Activated naive CD4-positive, alpha-beta T cell treated with anti-CD3 and anti-CD28 coated beads, Interleukin-2, amount 50 U/mL, for 72 hours (primary cell): ENCODE results near the gene HIC1. TPM values are rescaled to one million over a fixed set of nuclear protein-coding genes. Genes with fewer than 3 reads are reported as not detected.

ENCODE experiments used
- ATAC-seq, 2 donors: fragments of 150-1000 bp; cut with Tn5 transposase; 2 replicates each; pipeline ENCODE4 v1.10.0; 2021; ENCODE audit warnings: mild to moderate bottlenecking in 2 of 2, moderate library complexity in 2 of 2
- DNase-seq, 2 donors: peaks; one replicate each; pipeline ENCODE4 v3.0.0; 2021 to 2022; ENCODE audit warnings: low spot score in 2 of 2
- H3K27ac Mint-ChIP-seq, 2 donors: one replicate each; pipeline ENCODE4 v1.8.0; 2022; ENCODE audit warnings: mild to moderate bottlenecking in 2 of 2, mixed read lengths in 2 of 2
- H3K36me3 Mint-ChIP-seq, 2 donors: one replicate each; pipeline ENCODE4 v1.8.0; 2022; ENCODE audit warnings: mixed read lengths in 2 of 2
- H3K9me3 Mint-ChIP-seq, 2 donors: one replicate each; pipeline ENCODE4 v1.8.0; 2022; ENCODE audit warnings: mixed read lengths in 2 of 2
- total RNA-seq, 2 donors: library from RNA; stranded (reverse); gene quantifications; one replicate each; pipeline ENCODE4 v1.2.3, GENCODE V29; 2022

HIC1 gene
- total RNA-seq, 2 donors from 2014 or later, result 36.8 to 41.8 TPM

GRCh38 chr17:2094891-2095535, 40.1 kb downstream of the HIC1 start:
- no peak for ATAC-seq

GRCh38 chr17:2095536-2095910, 40.6 kb downstream of the HIC1 start:
- no peaks in the 10 kb centered on the region for H3K9me3 Mint-ChIP-seq
- H3K27ac Mint-ChIP-seq, result no peak overlapping the region
- no peak for DNase-seq
- no peak for ATAC-seq
- no peaks in the 10 kb centered on the region for H3K36me3 Mint-ChIP-seq

More at GRCh38 chr17:2094891-2095535, 40.1 kb downstream of the HIC1 start:
- Mint-ChIP-seq H3K9me3 (no peaks in the 10 kb centered on the region), H3K27ac (no peak overlapping the region), H3K36me3 (no peaks in the 10 kb centered on the region)
- no peak for DNase-seq

- no peaks in the 10 kb centered on the region for H3K9me3 Mint-ChIP-seq
- DNase-seq (peak; percentile 50 to 76), ATAC-seq (peak; percentile 76 to 89)
- H3K36me3 Mint-ChIP-seq, result peaks cover 0 to 23% of the 10 kb centered on the region in 2 donors
- H3K27ac Mint-ChIP-seq, result peak overlapping the region in 1 of 2 donors; percentile 75
These were observed 46.8 kb downstream of the HIC1 start for GRCh38 chr17:2101448-2102257.

- no peak for DNase-seq
- no peak overlapping the region for H3K27ac Mint-ChIP-seq
- ATAC-seq, result no peak
- H3K36me3 Mint-ChIP-seq, result peaks cover 0 to 23% of the 10 kb centered on the region in 2 donors
- no peaks in the 10 kb centered on the region for H3K9me3 Mint-ChIP-seq
These were observed 48.3 kb downstream of the HIC1 start for GRCh38 chr17:2102931-2103809.

- peaks cover 0 to 23% of the 10 kb centered on the region in 2 donors for H3K36me3 Mint-ChIP-seq
- peak in 1 of 2 donors; percentile 26 for ATAC-seq
- no peaks in the 10 kb centered on the region for H3K9me3 Mint-ChIP-seq
- H3K27ac Mint-ChIP-seq, result no peak overlapping the region
- DNase-seq, result no peak
These were observed 50.8 kb downstream of the HIC1 start for GRCh38 chr17:2105663-2106062.

- Mint-ChIP-seq H3K36me3 (peaks cover 0 to 23% of the 10 kb centered on the region in 2 donors), H3K9me3 (no peaks in the 10 kb centered on the region), H3K27ac (peak overlapping the region in 1 of 2 donors; percentile 48)
- no peak for ATAC-seq
- DNase-seq, result no peak
These were observed 51.5 kb downstream of the HIC1 start for GRCh38 chr17:2106308-2106955.

GRCh38 chr17:2107050-2107449, 52.1 kb downstream of the HIC1 start:
- DNase-seq, result no peak
- no peaks in the 10 kb centered on the region for H3K9me3 Mint-ChIP-seq

GRCh38 chr17:2107506-2107905, 52.6 kb downstream of the HIC1 start:
- Mint-ChIP-seq H3K36me3 (peaks cover 0 to 22% of the 10 kb centered on the region in 2 donors), H3K27ac (peak overlapping the region in 1 of 2 donors; percentile 19), H3K9me3 (no peaks in the 10 kb centered on the region)
- DNase-seq (no peak), ATAC-seq (no peak)

More at GRCh38 chr17:2107050-2107449, 52.1 kb downstream of the HIC1 start:
- no peak overlapping the region for H3K27ac Mint-ChIP-seq
- H3K36me3 Mint-ChIP-seq, result peaks cover 0 to 23% of the 10 kb centered on the region in 2 donors
- no peak for ATAC-seq

GRCh38 chr17:2108170-2108569, 53.3 kb downstream of the HIC1 start:
- DNase-seq (no peak), ATAC-seq (no peak)
- Mint-ChIP-seq H3K9me3 (no peaks in the 10 kb centered on the region), H3K27ac (no peak overlapping the region), H3K36me3 (peaks cover 0 to 15% of the 10 kb centered on the region in 2 donors)

- no peaks in the 10 kb centered on the region for H3K9me3 Mint-ChIP-seq
- H3K36me3 Mint-ChIP-seq, result no peaks in the 10 kb centered on the region
- no peak overlapping the region for H3K27ac Mint-ChIP-seq
- DNase-seq, result no peak
- ATAC-seq, result no peak
These were observed 55.5 kb downstream of the HIC1 start for GRCh38 chr17:2110436-2110835.

GRCh38 chr17:2111691-2112090, 56.8 kb downstream of the HIC1 start:
- ATAC-seq (no peak), DNase-seq (no peak)
- H3K9me3 Mint-ChIP-seq, result no peaks in the 10 kb centered on the region
- no peak overlapping the region for H3K27ac Mint-ChIP-seq
- H3K36me3 Mint-ChIP-seq, result no peaks in the 10 kb centered on the region

Other genes with a start within 250 kb of the HIC1 start
- gene SMYD4, start 225.2 kb upstream of the HIC1 start, total RNA-seq, result 10 to 100 TPM; 18.5 to 19.8 TPM
- gene RPA1, start 225.1 kb upstream of the HIC1 start, total RNA-seq, result 100 to 1,000 TPM; 118 to 174 TPM
- gene RTN4RL1, start 29.8 kb upstream of the HIC1 start, total RNA-seq, result under 1 TPM; 0.06 to 0.07 TPM
- 10 to 100 TPM; 30.5 to 38.0 TPM for gene DPH1, start 24.9 kb upstream of the HIC1 start, total RNA-seq
- 10 to 100 TPM; 21.8 to 30.7 TPM for gene OVCA2, start 13.1 kb upstream of the HIC1 start, total RNA-seq
- gene SMG6, start 248.7 kb downstream of the HIC1 start, total RNA-seq, result 10 to 100 TPM; 40.1 to 45.2 TPM
- gene SRR, start 248.8 kb downstream of the HIC1 start, total RNA-seq, result 10 to 100 TPM in 1 of 2 donors, 1 to 10 TPM in 1; 6.3 to 15.9 TPM